Pancreas (tissue), 10 donors: ENCODE results near the gene AP1B1. TPM values are rescaled to one million over a fixed set of nuclear protein-coding genes. Genes with fewer than 3 reads are reported as not detected.

Source experiments
- ATAC-seq, 4 donors: fragments of 200-7000 bp; cut with Tn5 transposase; one replicate each; pipeline versions ENCODE4 v1.8.0 to v1.9.1; 2020; ENCODE audit warnings: mild to moderate bottlenecking in 4 of 4, moderate library complexity in 4 of 4
- DNase-seq, 6 donors: peaks; one replicate each; pipeline ENCODE4 v3.0.0-alpha.2; 2020
- FAIRE-seq: peaks from 2 replicates; lab custom pipeline; 2012; peaks lifted over from hg19 to GRCh38; lab: Jason Lieb, UNC
- H3K27ac ChIP-seq, 4 donors: fragments of 200-600 bp; sonication (generic); 1 replicate in 3 of 4; 2 replicates in 1 of 4; pipeline versions ENCODE4 v1.5.0 to v1.8.0; 2020
- H3K27me3 ChIP-seq, 4 donors: fragments of 200-600 bp; one replicate each; pipeline ENCODE4 v1.8.0; 2021
- H3K36me3 ChIP-seq, 3 donors: fragments of 200-600 bp; sonication (generic) in 1 of 3; one replicate each; pipeline versions ENCODE4 v1.5.0 to v1.8.0; 2020 to 2021
- H3K4me1 ChIP-seq, 3 donors: fragments of 200-600 bp; one replicate each; pipeline ENCODE4 v1.8.0; 2021
- H3K4me3 ChIP-seq, 4 donors: fragments of 200-600 bp; sonication (generic) in 2 of 4; one replicate each; pipeline versions ENCODE4 v1.5.0 to v1.8.0; 2020 to 2021
- H3K9me3 ChIP-seq, 4 donors: fragments of 200-600 bp; one replicate each; pipeline ENCODE4 v1.8.0; 2021
- CTCF ChIP-seq, 4 donors: fragments of 200-600 bp; sonication (generic) in 3 of 4; IDR thresholded peaks; one replicate each; pipeline versions ENCODE4 v1.5.0 to v1.8.0; 2021; ENCODE audit warnings: antibody characterized with exemption in 4 of 4
- WGBS, 2 donors: extraction: QIAGEN DNeasy Blood & Tissue Kit; methylation state at CpG; one replicate each; pipeline ENCODE4 v1.1.7; 2013; 5-methylcytosine and 5-hydroxymethylcytosine counted together
- intact Hi-C, 3 donors: fragments of 100-400 bp; cut with DNase I; formaldehyde crosslinking; loops; one replicate each; pipeline versions ENCODE4 v1.11.1 to v1.14.2; 2022
- polyA plus RNA-seq, 2 donors: library from polyadenylated mRNA; stranded (reverse); fragments of 200-250 nt; gene quantifications; one replicate each; pipeline ENCODE4 v1.2.3, GENCODE V29; 2013
- total RNA-seq, 6 donors: library from RNA; stranded (reverse); fragmentation: NEBNext Ultra II Directional in 4 of 6; extraction: Animal tissue kit (Norgen Biotek cat#: 25700) in 4 of 6; gene quantifications; one replicate each; pipeline versions ENCODE4 v1.2.1 to v1.2.4, GENCODE V29; 2021 to 2023
- donor health status: healthy with polysubstance abuse.
- donor health status: DM: no; HTN: no; CAD: no; lungs with moderate emphysema.
- donor health status: DM: no; HTN: no; CAD: no.
- donor health status: control.
- donor health status: control.
- donor health status: Bipolar disorder and iron deficiency.
- donor health status: DM: yes; HTN: yes; CAD: no.
- donor health status: DM: no; HTN: no; CAD: no.
- donor health status: DM: no; HTN: no; CAD: no.
- donor health status: DM: yes; HTN: yes; CAD: no.

Gene AP1B1
- total and polyA plus RNA-seq, 8 donors: 27.5 to 49.9 (median 35.8) TPM

GRCh38 chr22:29336751-29337490, 51.4 kb downstream of the AP1B1 start:
- Histone ChIP-seq H3K9me3 (no peaks in the 10 kb centered on the region), H3K27me3 (no peaks in the 10 kb centered on the region), H3K36me3 (peaks cover 8 to 42% (median 9%) of the 10 kb centered on the region in 3 donors), H3K27ac (no peak overlapping the region), H3K4me1 (peaks cover 4 to 8% (median 8%) of the 10 kb centered on the region in 3 donors), H3K4me3 (no peak overlapping the region)
- no peak for DNase-seq
- intact Hi-C loops: no loop called here
- no peak for FAIRE-seq
- WGBS, 2 donors: 84 to 87% methylated on average over 14 of the region's 14 CpGs
- no peak for TF ChIP-seq CTCF (IDR thresholded peaks at IDR 0.05)
- ATAC-seq: peak in 2 of 4 donors; percentile 11 to 16

GRCh38 chr22:29335656-29336055, 52.7 kb downstream of the AP1B1 start:
- WGBS, 2 donors: 91 to 98% methylated on average over 11 of the region's 11 CpGs
- H3K4me1 ChIP-seq: no peaks in the 10 kb centered on the region
- FAIRE-seq (no peak), ATAC-seq (no peak), DNase-seq (no peak)
- no peak overlapping the region for H3K4me3 ChIP-seq
- no peak for TF ChIP-seq CTCF (IDR thresholded peaks at IDR 0.05)
- H3K36me3 ChIP-seq: peaks cover 8 to 41% (median 8%) of the 10 kb centered on the region in 3 donors
- intact Hi-C loops: no loop called here
- H3K9me3 ChIP-seq: no peaks in the 10 kb centered on the region
- no peaks in the 10 kb centered on the region for H3K27me3 ChIP-seq
- H3K27ac ChIP-seq: no peak overlapping the region

GRCh38 chr22:29334696-29335344, 53.5 kb downstream of the AP1B1 start:
- no peak for TF ChIP-seq CTCF (IDR thresholded peaks at IDR 0.05)
- Histone ChIP-seq H3K27me3 (no peaks in the 10 kb centered on the region), H3K4me1 (no peaks in the 10 kb centered on the region), H3K4me3 (no peak overlapping the region), H3K27ac (no peak overlapping the region), H3K36me3 (peaks cover 0 to 41% (median 8%) of the 10 kb centered on the region in 3 donors), H3K9me3 (no peaks in the 10 kb centered on the region)
- FAIRE-seq (no peak), ATAC-seq (peak in 2 of 4 donors; percentile 4 to 9), DNase-seq (no peak)
- intact Hi-C loops: no loop called here
- WGBS, 2 donors: 89 to 92% methylated on average over 12 of the region's 12 CpGs

- no peaks in the 10 kb centered on the region for H3K4me1 ChIP-seq
- peaks cover 0 to 43% (median 8%) of the 10 kb centered on the region in 3 donors for H3K36me3 ChIP-seq
- no peak for TF ChIP-seq CTCF (IDR thresholded peaks at IDR 0.05)
- no peak overlapping the region for H3K4me3 ChIP-seq
- ATAC-seq (no peak), DNase-seq (no peak), FAIRE-seq (no peak)
- intact Hi-C loops: no loop called here
- no peaks in the 10 kb centered on the region for H3K27me3 ChIP-seq
- WGBS, 2 donors: 92 to 94% methylated on average over 7 of the region's 7 CpGs
- H3K9me3 ChIP-seq: no peaks in the 10 kb centered on the region
- H3K27ac ChIP-seq: no peak overlapping the region
These were observed 54.2 kb downstream of the AP1B1 start for GRCh38 chr22:29334148-29334547.
